HUES6 (cell line): ENCODE results near the gene CRYAA.

Experiments used
- H3K27ac ChIP-seq: 2 replicates; pipeline ENCODE4 v1.7.0; 2013; ENCODE audit warnings: low read depth, mild to moderate bottlenecking, low read length, inconsistent platforms
- H3K27me3 ChIP-seq: 2 replicates; pipeline ENCODE4 v1.6.1; 2013; ENCODE audit warnings: low read length; ENCODE audit not compliant: control insufficient read depth, insufficient read depth
- H3K36me3 ChIP-seq: 2 replicates; pipeline ENCODE4 v1.6.1; 2013; ENCODE audit warnings: low read length; ENCODE audit not compliant: control insufficient read depth, insufficient read depth
- H3K4me1 ChIP-seq: 2 replicates; pipeline ENCODE4 v1.6.1; 2013; ENCODE audit warnings: low read length; ENCODE audit not compliant: control insufficient read depth, insufficient read depth
- H3K4me3 ChIP-seq: 2 replicates; pipeline ENCODE4 v1.5.1; 2013; ENCODE audit warnings: low read depth, low read length
- H3K9ac ChIP-seq: one replicate; pipeline ENCODE4 v1.6.1; 2013; ENCODE audit warnings: mild to moderate bottlenecking, low read length
- H3K9me3 ChIP-seq: 2 replicates; pipeline ENCODE4 v1.6.1; 2013; ENCODE audit warnings: low read depth, low read length; ENCODE audit not compliant: control insufficient read depth, insufficient read depth

CRYAA gene

GRCh38 chr21:43192501-43193081 lies 23.8 kb downstream of the CRYAA start:
- Histone ChIP-seq H3K9me3 (no peaks in the 10 kb centered on the region), H3K4me1 (peaks cover 9% of the 10 kb centered on the region), H3K36me3 (no peaks in the 10 kb centered on the region), H3K27ac (no peak overlapping the region), H3K9ac (no peak overlapping the region), H3K4me3 (no peak overlapping the region), H3K27me3 (no peaks in the 10 kb centered on the region)

- no peak overlapping the region for H3K27ac ChIP-seq
- no peaks in the 10 kb centered on the region for H3K36me3 ChIP-seq
- no peaks in the 10 kb centered on the region for H3K27me3 ChIP-seq
- H3K4me3 ChIP-seq = no peak overlapping the region
- H3K9me3 ChIP-seq = no peaks in the 10 kb centered on the region
- H3K4me1 ChIP-seq = peaks cover 9% of the 10 kb centered on the region
- no peak overlapping the region for H3K9ac ChIP-seq
These were observed 24.4 kb downstream of the CRYAA start for GRCh38 chr21:43193088-43193650.

GRCh38 chr21:43193651-43194302 lies 25.0 kb downstream of the CRYAA start:
- Histone ChIP-seq H3K27me3 (no peaks in the 10 kb centered on the region), H3K4me1 (peaks cover 9% of the 10 kb centered on the region), H3K9ac (no peak overlapping the region), H3K4me3 (no peak overlapping the region), H3K27ac (no peak overlapping the region), H3K36me3 (no peaks in the 10 kb centered on the region), H3K9me3 (no peaks in the 10 kb centered on the region; the same call in 1 of the 2 replicates)

GRCh38 chr21:43194303-43195120 lies 25.7 kb downstream of the CRYAA start:
- Histone ChIP-seq H3K9ac (no peak overlapping the region), H3K9me3 (no peaks in the 10 kb centered on the region; the same call in 1 of the 2 replicates), H3K27me3 (no peaks in the 10 kb centered on the region), H3K4me1 (peaks cover 9% of the 10 kb centered on the region), H3K36me3 (no peaks in the 10 kb centered on the region), H3K4me3 (no peak overlapping the region), H3K27ac (no peak overlapping the region)

- Histone ChIP-seq H3K4me1 (peaks cover 9% of the 10 kb centered on the region), H3K36me3 (no peaks in the 10 kb centered on the region), H3K9me3 (no peaks in the 10 kb centered on the region; the same call in 1 of the 2 replicates), H3K4me3 (no peak overlapping the region), H3K9ac (no peak overlapping the region), H3K27me3 (no peaks in the 10 kb centered on the region), H3K27ac (no peak overlapping the region)
These were observed 26.6 kb downstream of the CRYAA start for GRCh38 chr21:43195121-43196021.

- no peak overlapping the region for H3K4me3 ChIP-seq
- H3K9ac ChIP-seq = no peak overlapping the region
- no peaks in the 10 kb centered on the region for H3K27me3 ChIP-seq
- H3K36me3 ChIP-seq = no peaks in the 10 kb centered on the region
- H3K4me1 ChIP-seq = peaks cover 9% of the 10 kb centered on the region
- H3K27ac ChIP-seq = no peak overlapping the region
- H3K9me3 ChIP-seq = peaks cover 9% of the 10 kb centered on the region
These were observed 28.0 kb downstream of the CRYAA start for GRCh38 chr21:43196826-43197225.

GRCh38 chr21:43198376-43198775 lies 29.6 kb downstream of the CRYAA start:
- Histone ChIP-seq H3K27me3 (no peaks in the 10 kb centered on the region), H3K36me3 (no peaks in the 10 kb centered on the region), H3K4me3 (no peak overlapping the region), H3K9me3 (peaks cover 12% of the 10 kb centered on the region), H3K4me1 (peaks cover 9% of the 10 kb centered on the region), H3K27ac (no peak overlapping the region), H3K9ac (no peak overlapping the region)

GRCh38 chr21:43201491-43201890 lies 32.7 kb downstream of the CRYAA start:
- H3K36me3 ChIP-seq = no peaks in the 10 kb centered on the region

GRCh38 chr21:43203591-43203990 lies 34.8 kb downstream of the CRYAA start:
- H3K27ac ChIP-seq = no peak overlapping the region
- no peak overlapping the region for H3K9ac ChIP-seq
- H3K4me3 ChIP-seq = no peak overlapping the region
- H3K9me3 ChIP-seq = peaks cover 12% of the 10 kb centered on the region
- H3K27me3 ChIP-seq = no peaks in the 10 kb centered on the region; the same call in 1 of the 2 replicates
- H3K4me1 ChIP-seq = no peaks in the 10 kb centered on the region; the same call in 1 of the 2 replicates
- H3K36me3 ChIP-seq = no peaks in the 10 kb centered on the region

More at GRCh38 chr21:43201491-43201890, 32.7 kb downstream of the CRYAA start:
- peaks cover 12% of the 10 kb centered on the region for H3K9me3 ChIP-seq
- no peaks in the 10 kb centered on the region for H3K4me1 ChIP-seq
- no peaks in the 10 kb centered on the region for H3K27me3 ChIP-seq
- H3K4me3 ChIP-seq = no peak overlapping the region
- H3K27ac ChIP-seq = no peak overlapping the region
- H3K9ac ChIP-seq = no peak overlapping the region

GRCh38 chr21:43204638-43205037 lies 35.8 kb downstream of the CRYAA start:
- H3K36me3 ChIP-seq = no peaks in the 10 kb centered on the region
- H3K9ac ChIP-seq = no peak overlapping the region
- peaks cover 12% of the 10 kb centered on the region for H3K9me3 ChIP-seq

More at GRCh38 chr21:43204638-43205037, 35.8 kb downstream of the CRYAA start:
- H3K27me3 ChIP-seq = no peaks in the 10 kb centered on the region; the same call in 1 of the 2 replicates
- H3K4me3 ChIP-seq = no peak overlapping the region
- H3K27ac ChIP-seq = no peak overlapping the region
- no peaks in the 10 kb centered on the region; the same call in 1 of the 2 replicates for H3K4me1 ChIP-seq
